Ovary (tissue), 3 donors: Measurements from ENCODE around the gene ANKRD33B.

Source experiments
- CTCF ChIP-seq, 3 donors: fragments of 450-650 bp in 2 of 3; fragments of 200-600 bp in 1 of 3; IDR thresholded peaks; one replicate each; pipeline versions ENCODE4 v1.5.1 to v1.8.0; 2016 to 2022; ENCODE audit warnings: antibody characterized with exemption in 3 of 3, mild to moderate bottlenecking in 1 of 3
- POLR2A ChIP-seq: fragments of 450-650 bp; IDR thresholded peaks from one replicate; pipeline ENCODE4 v1.6.1; 2017; ENCODE audit warnings: antibody characterized with exemption, mild to moderate bottlenecking, moderate library complexity
- donor health status: DM: no; HTN: no; CAD: no.

- peak in 1 of 3 donors; percentile 16 for TF ChIP-seq CTCF (IDR thresholded peaks at IDR 0.05)
- no peak for TF ChIP-seq POLR2A
Measured at GRCh38 chr5:10701567-10702039, 137.7 kb downstream of the ANKRD33B start.
